GM12891 (cell line): ENCODE data around the gene RFX2.

Experiments used
- POLR2A ChIP-seq: IDR thresholded peaks from 2 replicates; pipeline ENCODE4 v1.6.1; 2011; ENCODE audit warnings: low read depth, low read length, control low read depth
- POLR2AphosphoS5 ChIP-seq: IDR thresholded peaks from 2 replicates; pipeline ENCODE4 v1.6.1; 2011; ENCODE audit warnings: low read depth, low read length, control low read depth

DNA sequence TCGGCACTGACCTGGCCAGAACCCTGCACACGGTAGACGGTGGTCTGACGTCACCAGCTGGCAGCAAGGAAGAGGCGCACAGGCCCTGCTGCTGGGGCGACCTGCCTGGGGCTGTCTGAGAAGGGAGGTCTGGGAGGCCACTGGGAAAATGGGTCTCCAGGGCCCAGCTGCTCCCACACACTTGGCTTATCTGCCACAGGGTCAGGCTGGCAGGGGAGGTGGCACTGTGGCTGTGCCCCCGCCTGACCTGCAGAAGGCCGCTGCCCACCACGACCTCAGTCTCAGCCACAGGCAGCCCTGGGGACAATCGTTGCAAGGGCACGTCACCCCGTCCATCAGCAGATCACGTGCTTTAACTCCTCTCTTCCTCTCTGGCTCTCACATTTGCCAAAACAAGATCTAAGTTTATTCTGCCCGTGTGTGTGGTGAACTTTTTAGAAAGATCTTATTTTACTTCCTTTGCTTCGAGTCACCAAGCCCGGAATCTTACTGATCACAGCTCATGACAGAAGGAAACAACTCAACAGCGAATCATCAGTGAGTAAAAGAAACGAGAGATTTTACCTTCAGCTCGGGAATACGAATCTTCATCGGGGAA, 87.1 kb downstream of the RFX2 start:
- TF ChIP-seq POLR2AphosphoS5 (no peak), POLR2A (no peak)
